NCI-H345 (cell line): Measurements from ENCODE around the gene SUCLG2.

Source experiments
- DNase-seq: peaks from one replicate; lab custom pipeline; 2025; lab: John Stamatoyannopoulos, UW

Gene SUCLG2

GRCh38 chr3:67654099-67654843, at the start of gene SUCLG2:
SUCLG2 (minus strand) TSS chr3:67654612; CDS start chr3:67654586, 26 bp downstream.
- peak; percentile 1 for DNase-seq

GRCh38 chr3:67700596-67700995, 46.2 kb upstream of the SUCLG2 start:
- DNase-seq = no peak

- DNase-seq = no peak
These were observed 45.5 kb upstream of the SUCLG2 start for GRCh38 chr3:67699882-67700281.

GRCh38 chr3:67692621-67693020, 38.2 kb upstream of the SUCLG2 start:
- no peak for DNase-seq

- DNase-seq = no peak
These were observed 37.5 kb upstream of the SUCLG2 start for GRCh38 chr3:67691926-67692325.

- no peak for DNase-seq
These were observed 36.8 kb upstream of the SUCLG2 start for GRCh38 chr3:67691207-67691606.

GRCh38 chr3:67689806-67690205, 35.4 kb upstream of the SUCLG2 start:
- no peak for DNase-seq

- no peak for DNase-seq
These were observed 33.8 kb upstream of the SUCLG2 start for GRCh38 chr3:67688231-67688630.

GRCh38 chr3:67686069-67686468, 31.7 kb upstream of the SUCLG2 start:
- no peak for DNase-seq

GRCh38 chr3:67685499-67685898, 31.1 kb upstream of the SUCLG2 start:
- DNase-seq = no peak

GRCh38 chr3:67684211-67684610, 29.8 kb upstream of the SUCLG2 start:
- DNase-seq = no peak

- no peak for DNase-seq
These were observed 29.1 kb upstream of the SUCLG2 start for GRCh38 chr3:67683522-67683921.

- DNase-seq = no peak
These were observed 24.3 kb upstream of the SUCLG2 start for GRCh38 chr3:67678665-67679064.

- DNase-seq = no peak
These were observed 19.6 kb upstream of the SUCLG2 start for GRCh38 chr3:67674055-67674454.

- DNase-seq = no peak
These were observed 8.3 kb upstream of the SUCLG2 start for GRCh38 chr3:67662733-67663132.

GRCh38 chr3:67661089-67661488, 6.7 kb upstream of the SUCLG2 start:
- no peak for DNase-seq

GRCh38 chr3:67657192-67657591, 2.8 kb upstream of the SUCLG2 start:
- no peak for DNase-seq

- no peak for DNase-seq
These were observed 2.2 kb upstream of the SUCLG2 start for GRCh38 chr3:67656614-67657013.

- DNase-seq = no peak
These were observed 1.1 kb upstream of the SUCLG2 start for GRCh38 chr3:67655364-67656121.

GRCh38 chr3:67654844-67655177, 399 bp upstream of the SUCLG2 start:
- DNase-seq = no peak

GRCh38 chr3:67653425-67654098, 850 bp downstream of the SUCLG2 start:
- DNase-seq = no peak

- DNase-seq = no peak
These were observed 4.3 kb downstream of the SUCLG2 start for GRCh38 chr3:67650084-67650483.

- DNase-seq = no peak
These were observed 4.7 kb downstream of the SUCLG2 start for GRCh38 chr3:67649681-67650080.
